Memory B cell (primary cell): ENCODE data around the gene CA14.
"Not testable (repeated sequence)": the region's sequence is repeated elsewhere in the genome, so short reads cannot be mapped to it uniquely, and the experiment has no call there.

ENCODE experiments used
- ATAC-seq: fragments of 150-1000 bp; cut with Tn5 transposase; 2 replicates; pipeline ENCODE4 v1.10.0; 2021; ENCODE audit warnings: low read depth, mild to moderate bottlenecking, moderate library complexity
- DNase-seq, 2 donors: peaks; one replicate each; pipeline ENCODE4 v3.0.0; 2022; ENCODE audit warnings: low spot score in 2 of 2
- H3K27ac Mint-ChIP-seq: one replicate; pipeline ENCODE4 v1.8.0; 2022; ENCODE audit warnings: mild to moderate bottlenecking, moderate library complexity, mixed read lengths
- H3K27me3 Mint-ChIP-seq: one replicate; pipeline ENCODE4 v1.8.0; 2022; ENCODE audit warnings: mixed read lengths
- H3K36me3 Mint-ChIP-seq: one replicate; pipeline ENCODE4 v1.8.0; 2022; ENCODE audit warnings: mild to moderate bottlenecking, mixed read lengths
- H3K4me1 Mint-ChIP-seq: one replicate; pipeline ENCODE4 v1.8.0; 2022; ENCODE audit warnings: mixed read lengths
- H3K4me3 Mint-ChIP-seq: one replicate; pipeline ENCODE4 v1.8.0; 2022; ENCODE audit warnings: mild to moderate bottlenecking, moderate library complexity, mixed read lengths
- H3K9me3 Mint-ChIP-seq: one replicate; pipeline ENCODE4 v1.8.0; 2022; ENCODE audit warnings: mixed read lengths

Gene CA14

DNA sequence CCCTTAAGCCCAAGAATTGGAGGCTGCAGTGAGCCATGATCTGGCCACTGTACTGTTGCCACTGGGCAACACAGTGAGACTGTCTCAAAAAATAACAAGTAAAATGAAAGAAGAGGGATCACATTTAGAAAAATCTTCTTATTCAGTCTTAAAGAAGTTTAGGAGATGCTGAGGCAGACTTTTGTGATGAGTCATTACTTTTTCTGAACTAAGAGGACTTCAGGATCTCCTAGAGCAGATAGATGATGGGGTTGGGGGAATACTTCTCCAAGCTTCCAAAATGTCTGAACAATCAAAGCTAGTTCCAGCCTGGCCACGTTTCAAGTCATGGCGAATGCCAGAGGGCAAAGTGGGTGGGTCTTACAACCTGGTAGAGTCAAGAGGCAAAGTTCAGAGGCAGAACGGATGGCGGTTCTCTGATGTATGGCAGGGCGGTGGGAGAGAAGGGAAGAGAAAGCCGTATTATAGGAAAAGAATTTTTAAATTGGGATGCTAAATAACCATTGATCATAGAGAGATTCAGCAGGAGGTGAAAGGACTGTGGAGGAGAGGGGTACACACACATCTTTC is 22.6 kb downstream of the CA14 start:
- H3K4me1 Mint-ChIP-seq, result peaks cover 14% of the 10 kb centered on the region
- ATAC-seq (no peak), DNase-seq (no peak)
- H3K27me3 Mint-ChIP-seq, result peaks cover 2% of the 10 kb centered on the region
- H3K27ac Mint-ChIP-seq, result no peak overlapping the region
- H3K9me3 Mint-ChIP-seq, result peaks cover 1% of the 10 kb centered on the region
- H3K4me3 Mint-ChIP-seq, result no peak overlapping the region
- peaks cover 5% of the 10 kb centered on the region for H3K36me3 Mint-ChIP-seq

DNA sequence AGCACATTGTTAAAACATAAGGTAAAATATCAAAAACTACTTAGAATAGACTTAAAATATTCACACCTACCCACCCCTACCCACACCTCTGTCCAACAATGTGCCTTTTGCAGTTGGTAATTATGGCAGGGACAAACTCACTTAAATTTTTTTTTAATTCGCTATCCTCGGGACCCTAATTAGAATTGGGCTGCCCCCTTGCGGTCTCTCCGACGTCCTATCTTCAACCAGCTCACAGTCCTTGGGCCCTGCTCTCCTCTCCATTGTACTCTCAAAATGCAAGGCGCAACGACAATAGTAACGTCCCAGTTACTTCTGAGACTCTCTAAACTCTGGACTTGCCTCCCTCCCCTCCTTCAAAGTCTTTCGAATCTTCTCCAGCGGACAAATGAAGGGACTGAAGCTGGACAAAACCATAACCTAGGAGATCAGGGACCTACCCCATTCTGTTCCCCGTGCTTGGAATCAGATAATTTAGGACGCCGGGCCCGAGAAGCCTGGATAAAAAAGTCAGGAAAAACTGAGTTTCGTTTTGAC is 23.7 kb downstream of the CA14 start:
- H3K4me1 Mint-ChIP-seq, result peaks cover 14% of the 10 kb centered on the region

DNA sequence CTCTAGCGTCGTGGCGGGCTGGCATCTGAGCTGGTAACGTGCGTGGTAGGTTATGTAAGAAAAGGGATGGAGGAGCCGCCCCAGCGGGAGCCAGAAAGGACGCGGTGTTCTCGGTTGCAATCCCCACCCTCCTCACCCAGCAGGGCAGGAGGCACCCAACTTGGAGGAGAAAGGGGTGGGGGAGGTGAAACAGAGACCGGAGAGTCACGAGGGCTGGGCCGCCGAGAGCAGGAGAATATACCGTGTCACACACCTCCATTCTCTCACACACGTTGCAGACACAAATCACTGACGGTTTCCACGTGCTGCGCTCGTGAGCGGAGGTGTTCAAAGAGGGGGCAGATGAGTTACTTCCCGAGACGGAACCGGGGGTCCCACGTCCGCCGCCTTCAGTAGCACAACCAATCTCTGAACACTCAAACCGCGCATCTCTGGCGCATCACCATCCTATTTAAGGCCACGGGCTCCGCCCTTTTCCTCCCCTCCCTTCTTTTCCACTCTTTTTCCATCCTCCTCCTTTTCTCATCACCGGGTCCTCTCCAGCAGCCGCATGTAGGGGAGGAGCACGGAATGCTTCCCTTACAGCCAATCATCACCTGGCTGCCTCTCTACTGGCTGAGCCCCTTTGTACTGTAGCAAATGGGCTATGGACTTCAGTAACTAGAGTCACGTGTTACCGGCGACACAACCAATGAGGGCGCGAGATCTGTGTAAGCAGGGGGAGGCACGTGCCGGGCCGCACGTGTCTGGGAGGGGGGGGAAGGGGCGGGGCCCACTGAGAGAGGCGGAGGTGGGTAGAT is 24.4 kb downstream of the CA14 start, which contains the start of gene CIART:
TSS of gene CIART (plus strand) at position 797 of the 800 bp plus-strand sequence. CDS start 714 bp downstream, outside the sequence.
- H3K27ac Mint-ChIP-seq, result peak within 1 kb of the TSS; percentile 76
- H3K4me1 Mint-ChIP-seq, result peaks cover 14% of the 10 kb centered on the region
- peak within 1 kb of the TSS; percentile 85 for H3K4me3 Mint-ChIP-seq
- H3K36me3 Mint-ChIP-seq, result peaks cover 5% of the 10 kb centered on the region
- H3K27me3 Mint-ChIP-seq, result peaks cover 2% of the 10 kb centered on the region
- ATAC-seq, result peak; percentile 89
- H3K9me3 Mint-ChIP-seq, result peaks cover 1% of the 10 kb centered on the region
- peak; percentile 39 to 63 for DNase-seq

More for the DNA sequence above, 23.7 kb downstream of the CA14 start:
- H3K36me3 Mint-ChIP-seq, result peaks cover 5% of the 10 kb centered on the region
- peak overlapping the region; percentile 85 for H3K4me3 Mint-ChIP-seq
- peaks cover 1% of the 10 kb centered on the region for H3K9me3 Mint-ChIP-seq
- H3K27ac Mint-ChIP-seq, result peak overlapping the region; percentile 76
- DNase-seq, result peak; percentile 54 to 56
- ATAC-seq, result peak; percentile 61
- peaks cover 2% of the 10 kb centered on the region for H3K27me3 Mint-ChIP-seq

DNA sequence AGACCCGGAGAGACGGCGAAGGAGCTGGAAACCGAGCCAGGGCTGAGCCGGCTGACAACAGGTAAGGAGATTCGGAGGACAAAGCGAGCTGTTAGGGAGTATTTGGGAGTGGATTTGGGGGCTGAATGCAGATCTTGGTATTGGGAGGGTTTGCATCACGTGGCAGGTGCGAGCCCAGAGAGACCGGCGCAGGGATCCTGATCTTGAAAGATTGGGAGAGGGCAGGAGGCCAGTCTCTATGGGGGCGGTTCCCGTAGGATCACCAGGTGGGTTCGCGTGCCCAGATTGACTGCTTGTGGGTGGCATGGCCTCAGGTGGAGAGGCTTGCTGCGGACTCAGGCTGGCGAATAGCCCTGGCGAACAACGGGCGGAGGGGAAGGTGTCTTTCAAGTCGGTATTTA is 25.0 kb downstream of the CA14 start:
- ATAC-seq (no peak), DNase-seq (no peak)
- Mint-ChIP-seq H3K4me1 (peaks cover 14% of the 10 kb centered on the region), H3K36me3 (peaks cover 5% of the 10 kb centered on the region), H3K4me3 (peak overlapping the region; percentile 85), H3K27ac (peak overlapping the region; percentile 76), H3K27me3 (peaks cover 2% of the 10 kb centered on the region), H3K9me3 (peaks cover 1% of the 10 kb centered on the region)

DNA sequence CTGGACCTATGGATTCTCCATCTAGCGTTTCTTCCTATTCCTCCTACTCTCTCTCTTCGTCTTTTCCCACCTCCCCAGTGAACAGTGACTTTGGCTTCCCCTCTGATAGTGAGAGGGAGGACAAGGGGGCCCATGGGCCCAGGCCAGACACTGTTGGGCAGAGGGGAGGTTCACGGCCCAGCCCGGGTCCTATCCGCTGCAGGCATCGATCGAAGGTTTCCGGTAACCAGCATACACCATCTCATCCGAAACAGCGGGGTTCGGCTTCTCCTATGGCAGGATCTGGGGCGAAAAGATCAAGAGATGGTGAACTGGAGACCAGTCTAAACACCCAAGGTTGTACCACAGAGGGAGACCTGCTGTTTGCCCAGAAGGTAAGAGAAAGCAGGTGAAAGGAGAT is 25.7 kb downstream of the CA14 start:
- Mint-ChIP-seq H3K4me1 (peaks cover 14% of the 10 kb centered on the region), H3K9me3 (peaks cover 1% of the 10 kb centered on the region), H3K36me3 (peaks cover 5% of the 10 kb centered on the region), H3K4me3 (peak overlapping the region; percentile 1), H3K27me3 (peaks cover 2% of the 10 kb centered on the region), H3K27ac (peak overlapping the region; percentile 4)
- no peak for ATAC-seq
- no peak for DNase-seq

DNA sequence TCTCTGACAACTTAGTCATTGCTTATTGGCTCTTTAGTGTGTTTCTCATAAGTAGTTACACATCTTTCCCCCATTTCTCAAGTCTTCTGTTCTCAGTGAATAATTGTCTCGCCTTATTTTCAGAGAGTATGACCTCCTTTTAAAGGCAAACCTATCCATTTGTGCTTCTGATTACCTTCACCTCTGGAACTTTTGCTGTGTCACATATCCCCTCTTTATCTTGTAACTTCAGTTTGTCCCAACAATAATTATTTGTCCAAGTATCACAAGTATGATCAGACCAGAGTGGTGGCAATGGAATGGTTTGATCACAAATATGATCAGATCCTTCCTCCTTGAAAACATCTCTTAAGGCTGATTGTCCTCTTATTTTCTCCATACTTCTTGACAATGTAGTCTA is 30.8 kb downstream of the CA14 start:
- Mint-ChIP-seq H3K27me3 (no peaks in the 10 kb centered on the region), H3K27ac (peak overlapping the region; percentile 4), H3K4me3 (no peak overlapping the region), H3K4me1 (peaks cover 6% of the 10 kb centered on the region), H3K9me3 (no peaks in the 10 kb centered on the region), H3K36me3 (no peaks in the 10 kb centered on the region)
- DNase-seq (no peak), ATAC-seq (no peak)

DNA sequence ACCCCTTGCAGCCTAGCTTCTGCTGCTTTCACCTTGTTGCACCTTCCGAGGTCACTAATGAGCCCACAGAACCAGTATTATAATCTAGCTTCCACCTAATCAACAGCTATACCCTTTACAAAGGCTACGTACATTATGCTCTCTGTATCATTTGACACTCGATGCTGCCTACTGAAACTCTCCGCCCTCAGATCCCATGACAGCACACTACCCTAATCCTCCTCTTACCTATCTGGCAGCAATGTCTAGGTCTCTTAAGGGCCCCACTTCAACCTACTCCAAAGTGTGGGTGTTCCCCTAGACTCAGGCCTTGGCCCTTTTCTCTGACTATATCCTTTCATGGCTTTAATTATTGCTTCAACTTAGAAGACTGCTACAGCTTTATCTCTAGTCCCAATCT is 31.2 kb downstream of the CA14 start:
- no peak overlapping the region for H3K27ac Mint-ChIP-seq
- H3K4me3 Mint-ChIP-seq, result no peak overlapping the region
- no peak for DNase-seq
- H3K36me3 Mint-ChIP-seq, result no peaks in the 10 kb centered on the region
- H3K4me1 Mint-ChIP-seq, result peaks cover 8% of the 10 kb centered on the region
- H3K9me3 Mint-ChIP-seq, result no peaks in the 10 kb centered on the region
- H3K27me3 Mint-ChIP-seq, result no peaks in the 10 kb centered on the region
- ATAC-seq, result no peak

DNA sequence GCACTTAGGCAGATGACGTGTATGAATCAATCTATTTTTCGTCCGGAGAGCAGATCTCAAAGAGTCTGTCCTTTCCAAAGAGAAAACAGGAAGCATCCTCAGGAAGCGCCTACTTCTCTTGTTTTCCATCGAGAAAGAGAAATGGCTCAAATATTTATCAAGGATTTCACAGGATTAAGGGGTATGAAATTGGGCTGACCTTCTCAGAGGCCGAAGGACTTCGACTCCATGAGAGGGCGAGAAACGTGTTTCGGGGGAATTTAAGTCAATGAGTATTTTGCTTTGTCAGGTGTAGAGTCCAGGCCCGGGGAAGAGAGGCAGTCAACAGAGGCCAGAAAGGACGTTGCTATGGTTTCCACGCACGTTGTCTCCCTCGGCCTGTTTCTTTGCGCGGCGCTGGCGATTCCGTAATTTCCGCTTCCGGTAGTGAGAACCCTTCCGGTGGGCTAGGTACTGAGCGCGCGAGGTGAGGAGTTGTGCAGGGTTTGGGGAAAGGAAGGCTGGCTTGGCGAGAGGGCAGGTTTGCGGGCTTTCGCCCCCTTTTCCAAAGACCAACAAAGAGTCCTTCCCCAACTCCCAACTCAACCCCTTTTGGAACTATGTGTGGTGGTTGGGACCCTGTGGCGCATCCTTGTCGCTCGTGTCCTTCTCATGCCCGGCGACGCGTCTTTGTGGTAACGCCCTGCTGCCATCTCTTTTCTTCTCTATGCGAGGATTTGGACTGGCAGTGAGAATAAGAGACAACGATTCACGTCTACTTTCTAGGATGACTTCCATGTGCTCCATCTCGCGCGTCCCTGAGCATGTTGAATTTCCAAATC is 36.1 kb downstream of the CA14 start, which contains the start of gene MRPS21:
TSS of gene MRPS21 (plus strand) at position 429 of the 821 bp plus-strand sequence. CDS start 506 bp downstream, outside the sequence.
- peaks cover 16% of the 10 kb centered on the region for H3K4me1 Mint-ChIP-seq
- ATAC-seq (peak; percentile 97), DNase-seq (peak; percentile 76 to 88)
- H3K4me3 Mint-ChIP-seq, result peak within 1 kb of the TSS; percentile 90
- H3K9me3 Mint-ChIP-seq, result no peaks in the 10 kb centered on the region
- H3K27me3 Mint-ChIP-seq, result no peaks in the 10 kb centered on the region
- H3K27ac Mint-ChIP-seq, result peak within 1 kb of the TSS; percentile 98
- peaks cover 6% of the 10 kb centered on the region for H3K36me3 Mint-ChIP-seq

DNA sequence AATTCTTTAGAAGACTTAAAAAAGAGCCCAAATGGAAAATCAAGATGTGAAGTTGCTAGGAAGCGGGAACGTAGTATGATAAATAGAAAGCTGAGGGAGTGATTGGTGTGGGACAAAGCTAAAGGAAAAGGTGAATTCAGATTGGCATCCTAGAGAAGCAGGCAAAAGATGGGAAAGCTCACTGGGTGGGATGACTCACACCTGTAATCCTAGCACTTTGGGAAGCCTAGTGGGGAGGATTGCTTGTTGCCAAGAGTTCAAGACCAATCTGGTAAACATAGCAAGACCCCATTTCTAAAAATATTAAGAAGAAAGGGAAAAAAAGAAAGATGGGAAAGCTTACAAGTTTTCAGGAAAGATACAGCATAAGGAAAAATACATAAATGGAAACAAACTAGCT is 37.9 kb downstream of the CA14 start:
- ATAC-seq (no peak), DNase-seq (no peak)
- H3K27me3 Mint-ChIP-seq, result no peaks in the 10 kb centered on the region
- H3K36me3 Mint-ChIP-seq, result peaks cover 6% of the 10 kb centered on the region
- no peaks in the 10 kb centered on the region for H3K9me3 Mint-ChIP-seq
- H3K4me1 Mint-ChIP-seq, result peaks cover 15% of the 10 kb centered on the region
- H3K4me3 Mint-ChIP-seq, result no peak overlapping the region
- H3K27ac Mint-ChIP-seq, result no peak overlapping the region

DNA sequence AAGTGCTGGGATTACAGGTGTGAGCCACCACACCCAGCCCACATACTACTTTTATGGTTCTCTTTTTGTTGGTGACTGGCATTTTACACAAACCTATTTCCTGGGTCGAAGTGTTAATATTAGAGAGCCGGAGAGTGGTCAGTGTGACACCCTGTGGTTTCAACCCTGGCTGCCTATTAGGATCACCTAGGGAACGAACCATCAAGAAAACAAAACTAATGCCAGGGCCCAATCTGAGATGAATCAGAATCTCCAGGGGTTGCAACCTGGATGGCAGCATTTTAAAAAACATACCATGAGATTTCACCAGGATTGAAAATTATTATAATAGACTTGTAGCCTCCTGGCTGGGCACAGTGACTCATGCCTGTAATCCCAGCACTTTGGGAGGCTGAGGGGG is 42.1 kb downstream of the CA14 start:
- ATAC-seq (no peak), DNase-seq (no peak)
- Mint-ChIP-seq H3K9me3 (no peaks in the 10 kb centered on the region), H3K4me1 (peaks cover 7% of the 10 kb centered on the region), H3K27ac (no peak overlapping the region), H3K27me3 (no peaks in the 10 kb centered on the region), H3K36me3 (peaks cover 21% of the 10 kb centered on the region), H3K4me3 (no peak overlapping the region)

DNA sequence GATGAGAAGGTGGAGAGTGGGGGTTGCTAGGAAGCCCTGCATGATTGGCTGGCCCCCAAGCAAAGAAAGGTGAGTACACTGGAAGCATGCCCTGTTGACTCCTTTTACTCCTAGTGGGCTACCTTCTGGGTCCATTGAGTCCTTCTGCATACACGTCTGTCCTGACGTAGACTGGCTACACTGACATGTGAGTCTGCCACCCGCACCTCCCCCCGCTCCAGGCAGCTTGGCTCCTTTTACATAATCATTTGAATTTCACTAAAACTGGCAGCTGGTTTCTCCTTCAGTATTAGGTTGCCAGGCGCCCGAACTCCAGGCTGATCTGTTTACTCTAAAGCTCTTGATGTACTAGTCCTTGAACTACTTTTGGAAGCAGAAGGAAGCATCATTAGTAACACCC is 44.8 kb downstream of the CA14 start:
- Mint-ChIP-seq H3K4me3 (no peak overlapping the region), H3K9me3 (no peaks in the 10 kb centered on the region), H3K4me1 (peaks cover 2% of the 10 kb centered on the region), H3K27ac (no peak overlapping the region), H3K36me3 (peaks cover 15% of the 10 kb centered on the region), H3K27me3 (no peaks in the 10 kb centered on the region)
- ATAC-seq, result no peak
- no peak for DNase-seq

DNA sequence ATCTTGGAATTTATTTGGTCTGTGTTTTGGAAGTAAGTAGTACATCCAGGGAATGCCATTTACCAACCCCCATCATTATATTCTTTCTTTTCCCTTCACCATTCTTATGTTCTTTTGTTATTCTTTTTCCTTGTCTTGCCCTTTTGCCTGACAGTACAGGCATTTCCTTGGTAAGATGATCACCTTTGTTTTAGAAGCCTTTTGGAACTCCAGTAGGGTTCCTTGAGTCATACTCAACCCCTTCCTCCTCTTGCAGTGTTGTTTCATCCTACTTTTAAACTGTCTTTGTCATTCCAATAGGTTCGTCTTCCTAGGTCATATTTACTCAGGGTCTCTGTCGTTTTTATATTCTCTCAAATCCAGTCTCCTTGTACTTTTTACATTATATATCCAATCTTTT is 45.3 kb downstream of the CA14 start:
- no peaks in the 10 kb centered on the region for H3K27me3 Mint-ChIP-seq
- peaks cover 2% of the 10 kb centered on the region for H3K4me1 Mint-ChIP-seq
- DNase-seq, result no peak
- H3K9me3 Mint-ChIP-seq, result no peaks in the 10 kb centered on the region
- peak overlapping the region; percentile 3 for H3K27ac Mint-ChIP-seq
- peaks cover 16% of the 10 kb centered on the region for H3K36me3 Mint-ChIP-seq
- H3K4me3 Mint-ChIP-seq, result no peak overlapping the region
- no peak for ATAC-seq

DNA sequence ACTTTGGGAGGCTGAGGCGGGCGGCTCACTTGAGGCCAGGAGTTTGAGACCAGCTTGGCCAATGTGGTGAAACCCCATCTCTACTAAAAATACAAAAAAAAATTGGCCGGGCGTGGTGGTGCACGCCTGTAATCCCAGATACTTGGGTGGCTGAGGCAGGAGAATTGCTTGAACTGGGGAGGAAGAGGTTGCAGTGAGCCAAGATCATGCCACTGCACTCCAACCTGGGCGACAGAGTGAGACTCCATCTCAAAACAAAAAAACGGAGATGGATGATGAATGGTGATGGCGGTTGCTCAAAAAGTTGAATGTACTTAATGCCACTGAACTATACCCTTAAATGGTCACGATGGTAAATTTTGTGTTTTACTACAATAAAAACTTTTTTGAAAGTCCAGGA is 51.0 kb downstream of the CA14 start:
- not testable (repeated sequence) for ATAC-seq, H3K4me3 Mint-ChIP-seq, H3K27ac Mint-ChIP-seq, H3K27me3 Mint-ChIP-seq, H3K36me3 Mint-ChIP-seq, H3K4me1 Mint-ChIP-seq, DNase-seq, H3K9me3 Mint-ChIP-seq
